ENCODE results near the gene MAGOHB.

Gene MAGOHB

DNA sequence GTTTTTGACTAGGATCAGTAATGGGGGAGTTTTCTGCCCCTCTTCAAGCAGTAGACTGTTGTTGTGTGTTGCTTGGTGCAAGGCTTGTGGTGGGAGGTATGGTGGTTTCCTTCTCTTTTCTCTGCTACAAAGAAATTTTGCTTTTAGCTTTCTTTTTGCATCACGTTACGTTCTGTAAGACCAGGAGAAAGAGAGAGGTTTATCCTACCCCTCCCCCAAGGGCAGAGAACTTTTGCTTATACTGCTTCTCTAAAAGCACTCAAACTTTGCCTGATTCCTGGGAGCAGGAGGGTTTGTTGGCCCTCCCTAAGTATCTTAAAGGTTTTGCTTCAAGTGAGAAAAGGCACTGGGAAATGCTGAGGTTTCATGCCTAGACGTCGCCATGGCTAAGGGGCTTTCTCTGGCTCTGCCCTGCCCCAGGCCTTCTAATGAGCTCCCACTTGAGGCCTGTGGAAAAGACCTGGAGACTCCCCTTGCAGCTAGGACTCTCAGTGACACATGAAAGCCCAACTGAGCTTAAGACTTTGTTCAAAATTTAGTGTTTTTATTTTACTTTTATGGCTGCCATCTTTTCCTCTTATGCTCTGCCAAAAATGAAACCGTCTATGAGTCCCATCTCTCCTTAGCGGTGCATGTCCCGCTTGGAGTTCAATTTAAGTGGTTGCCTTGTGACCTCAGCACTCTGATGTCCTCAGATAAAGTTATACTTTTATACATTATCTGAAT, 58.5 kb downstream of the MAGOHB start:
- DNase-seq: no peak

DNA sequence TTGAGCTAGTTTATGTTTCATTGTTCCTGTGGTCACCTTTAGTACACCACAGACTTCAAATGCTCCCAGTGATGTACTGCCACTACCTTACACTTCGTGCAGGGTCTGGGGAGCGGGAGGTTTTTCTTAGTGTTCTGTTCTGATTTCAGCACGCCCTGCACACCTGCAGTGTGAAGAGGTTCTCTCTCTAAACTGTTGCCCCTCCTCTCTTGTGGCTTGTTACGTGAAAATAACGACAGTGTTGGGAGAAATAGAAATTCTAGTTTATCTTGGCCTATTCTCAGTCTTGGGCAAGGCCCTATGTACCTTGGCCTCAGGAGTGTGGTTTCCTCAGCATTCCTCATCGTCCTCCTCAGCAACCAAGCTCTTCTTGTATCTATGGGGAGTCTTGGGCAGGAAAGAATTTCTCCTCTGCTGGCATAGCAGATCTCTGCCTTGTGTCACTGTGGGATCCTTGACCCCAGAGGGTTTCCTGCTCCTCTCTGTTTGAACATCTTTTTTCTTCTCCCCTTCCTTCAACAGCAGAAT, 59.1 kb downstream of the MAGOHB start:
- DNase-seq: no peak

Measured in nucleus accumbens (tissue), 56 donors.